HL-60 (cell line): Measurements from ENCODE around the gene MSI2.

Experiments
- DNase-seq, 2 experiments: peaks; one replicate each; pipeline ENCODE4 v3.0.0-alpha.2; 2010 to 2020; ENCODE audit warnings: low read depth in 1 of 2, low spot score in 1 of 2
- H3K27ac ChIP-seq: fragments of 250-450 bp; sonication (Bioruptor Pico); replicated peaks from 2 replicates; pipeline ENCODE4 v1.5.1; 2020; ENCODE audit warnings: mild to moderate bottlenecking, moderate library complexity
- H3K27me3 ChIP-seq: fragments of 250-450 bp; sonication (Bioruptor Pico); 2 replicates; pipeline ENCODE4 v1.5.1; 2021; ENCODE audit warnings: mild to moderate bottlenecking, moderate library complexity; ENCODE audit not compliant: insufficient read depth, poor library complexity, severe bottlenecking
- H3K4me3 ChIP-seq: replicated peaks from 2 replicates; pipeline ENCODE4 v1.5.1; 2011; ENCODE audit warnings: mild to moderate bottlenecking, control low read depth, low read length; ENCODE audit not compliant: insufficient read depth
- CTCF ChIP-seq: IDR thresholded peaks from one replicate; pipeline ENCODE4 v1.5.1; 2011; ENCODE audit warnings: low read length, control low read depth, inconsistent platforms; ENCODE audit not compliant: insufficient read depth
- GABPA ChIP-seq: IDR thresholded peaks from 2 replicates; pipeline ENCODE4 v1.6.1; 2012; ENCODE audit warnings: low read depth
- POLR2AphosphoS5 ChIP-seq: IDR thresholded peaks from 2 replicates; pipeline ENCODE4 v1.6.1; 2012; ENCODE audit warnings: low read depth
- REST ChIP-seq: IDR thresholded peaks from 2 replicates; pipeline ENCODE4 v1.6.1; 2012; ENCODE audit warnings: low read depth; ENCODE audit not compliant: insufficient replicate concordance
- SPI1 ChIP-seq: IDR thresholded peaks from 2 replicates; pipeline ENCODE4 v1.6.1; 2012; ENCODE audit warnings: low read depth, mild to moderate bottlenecking, borderline replicate concordance

MSI2 gene

GRCh38 chr17:57234061-57234738 lies 22.1 kb upstream of the MSI2 start:
- Histone ChIP-seq H3K4me3 (no peak overlapping the region), H3K27ac (no peak overlapping the region), H3K27me3 (no peaks in the 10 kb centered on the region)
- TF ChIP-seq CTCF (no peak), SPI1 (no peak), POLR2AphosphoS5 (no peak), REST (no peak), GABPA (no peak)
- DNase-seq = no peak

- H3K27me3 ChIP-seq = no peaks in the 10 kb centered on the region
- no peak for TF ChIP-seq POLR2AphosphoS5
- TF ChIP-seq GABPA = no peak
- TF ChIP-seq SPI1 = no peak
- DNase-seq = no peak
Observed at GRCh38 chr17:57234739-57235092, 21.6 kb upstream of the MSI2 start.

GRCh38 chr17:57235124-57235523 lies 21.2 kb upstream of the MSI2 start:
- Histone ChIP-seq H3K4me3 (no peak overlapping the region), H3K27me3 (no peaks in the 10 kb centered on the region), H3K27ac (no peak overlapping the region)
- TF ChIP-seq POLR2AphosphoS5 (no peak), GABPA (no peak), SPI1 (no peak), REST (no peak), CTCF (no peak)
- DNase-seq = no peak

More at GRCh38 chr17:57234739-57235092, 21.6 kb upstream of the MSI2 start:
- H3K27ac ChIP-seq = no peak overlapping the region
- H3K4me3 ChIP-seq = no peak overlapping the region

- TF ChIP-seq SPI1 = no peak
- no peak for TF ChIP-seq CTCF
- no peak for TF ChIP-seq POLR2AphosphoS5
- TF ChIP-seq GABPA = no peak
- TF ChIP-seq REST = no peak
- no peak overlapping the region for H3K4me3 ChIP-seq
- no peak for DNase-seq
Observed at GRCh38 chr17:57236686-57237299, 19.5 kb upstream of the MSI2 start.

More at GRCh38 chr17:57236686-57237299, 19.5 kb upstream of the MSI2 start:
- Histone ChIP-seq H3K27ac (no peak overlapping the region), H3K27me3 (no peaks in the 10 kb centered on the region)
